Right lobe of liver (tissue), 6 donors: ENCODE data around the gene NLN. TPM values are rescaled to one million over a fixed set of nuclear protein-coding genes. Genes with fewer than 3 reads are reported as not detected.

Experiments used
- ATAC-seq, 4 donors: fragments of 200-7000 bp; cut with Tn5 transposase; one replicate each; pipeline ENCODE4 v1.9.1; 2020; ENCODE audit warnings: mild to moderate bottlenecking in 4 of 4, moderate library complexity in 4 of 4
- DNase-seq, 3 donors: peaks; one replicate each; pipeline ENCODE4 v3.0.0-alpha.2; 2020
- H3K27ac ChIP-seq, 3 donors: fragments of 200-600 bp; one replicate each; pipeline ENCODE4 v1.8.0; 2022
- H3K27me3 ChIP-seq, 2 donors: fragments of 200-600 bp; one replicate each; pipeline ENCODE4 v1.8.0; 2022
- H3K36me3 ChIP-seq, 4 donors: fragments of 200-600 bp; sonication (generic) in 1 of 4; one replicate each; pipeline versions ENCODE4 v1.5.1 to v1.8.0; 2017 to 2022; ENCODE audit warnings: control low read depth in 1 of 4
- H3K4me1 ChIP-seq, 4 donors: fragments of 200-600 bp; sonication (generic) in 1 of 4; one replicate each; pipeline versions ENCODE4 v1.5.1 to v1.8.0; 2017 to 2022; ENCODE audit warnings: control low read depth in 1 of 4
- H3K4me3 ChIP-seq, 3 donors: fragments of 200-600 bp; one replicate each; pipeline ENCODE4 v1.8.0; 2022
- H3K9me3 ChIP-seq, 4 donors: fragments of 200-600 bp; sonication (generic) in 1 of 4; one replicate each; pipeline versions ENCODE4 v1.5.1 to v1.8.0; 2017 to 2022; ENCODE audit warnings: control low read depth in 1 of 4
- CTCF ChIP-seq, 4 donors: fragments of 200-600 bp in 3 of 4; fragments of 450-650 bp in 1 of 4; IDR thresholded peaks; one replicate each; pipeline versions ENCODE4 v1.5.1 to v1.8.0; 2016 to 2022; ENCODE audit warnings: antibody characterized with exemption in 4 of 4, mild to moderate bottlenecking in 2 of 4
- POLR2A ChIP-seq: fragments of 450-650 bp; IDR thresholded peaks from one replicate; pipeline ENCODE4 v1.6.1; 2017; ENCODE audit warnings: antibody characterized with exemption, mild to moderate bottlenecking
- WGBS: methylation state at CpG from one replicate; pipeline ENCODE4 v1.1.6; 2018; ENCODE audit warnings: low coverage, low lambda C conversion rate; ENCODE audit not compliant: insufficient coverage; ENCODE audit errors: missing lambda C conversion rate; 5-methylcytosine and 5-hydroxymethylcytosine counted together
- intact Hi-C, 2 donors: fragments of 100-400 bp; cut with DNase I; formaldehyde crosslinking; loops; one replicate each; pipeline versions ENCODE4 v1.11.2 to v1.14.1; 2022
- total RNA-seq, 6 experiments: library from RNA; depleted of rRNA in 2 of 6; stranded (reverse); fragments of >200 nt in 2 of 6; fragmentation: NEBNext Ultra II Directional in 3 of 6; extraction: Animal tissue kit (Norgen Biotek cat#: 25700) in 3 of 6; gene quantifications; one replicate each; pipeline versions ENCODE4 v1.1.0 to v1.2.4, GENCODE V29; 2016 to 2023
- donor health status: DM: no; HTN: yes; CAD: no.
- donor health status: DM: no; HTN: no; CAD: no.
- donor health status: DM: no; HTN: no; CAD: no.
- donor health status: DM: no; HTN: yes; CAD: no.
- donor health status: DM: no; HTN: yes; CAD: no.

The NLN gene
- total RNA-seq, 6 experiments from 2014 or later: 28.3 to 68.2 (median 36.7) TPM

GRCh38 chr5:65758546-65759144, 36.6 kb downstream of the NLN start:
- H3K4me1 ChIP-seq: peaks cover 0 to 10% (median 3%) of the 10 kb centered on the region in 4 donors

GRCh38 chr5:65760504-65761275, 38.7 kb downstream of the NLN start:
- Histone ChIP-seq H3K4me1 (peaks cover 0 to 10% (median 3%) of the 10 kb centered on the region in 4 donors), H3K27ac (peak overlapping the region in 1 of 3 donors; percentile 33), H3K27me3 (no peaks in the 10 kb centered on the region), H3K4me3 (no peak overlapping the region), H3K36me3 (peaks cover 0 to 4% (median 2%) of the 10 kb centered on the region in 4 donors), H3K9me3 (no peaks in the 10 kb centered on the region)
- ATAC-seq (peak; percentile 97 to 100 (median 99)), DNase-seq (peak; percentile 32 to 56 (median 56))
- intact Hi-C loops: no loop called here
- no peak for TF ChIP-seq POLR2A
- peak; percentile 35 to 43 (median 38) for TF ChIP-seq CTCF (IDR thresholded peaks at IDR 0.05)
- WGBS: 6% methylated on average over 1 of the region's 2 CpGs

More at GRCh38 chr5:65758546-65759144, 36.6 kb downstream of the NLN start:
- no peaks in the 10 kb centered on the region for H3K9me3 ChIP-seq
- DNase-seq: no peak
- 86% methylated on average over 4 of the region's 4 CpGs for WGBS
- TF ChIP-seq POLR2A (no peak), CTCF (IDR thresholded peaks at IDR 0.05) (no peak)
- intact Hi-C loops: no loop called here
- no peak overlapping the region for H3K27ac ChIP-seq
- no peak overlapping the region for H3K4me3 ChIP-seq
- no peak for ATAC-seq
- peaks cover 0 to 4% (median 2%) of the 10 kb centered on the region in 4 donors for H3K36me3 ChIP-seq
- H3K27me3 ChIP-seq: no peaks in the 10 kb centered on the region

GRCh38 chr5:65762234-65762633, 40.2 kb downstream of the NLN start:
- Histone ChIP-seq H3K9me3 (no peaks in the 10 kb centered on the region), H3K4me3 (no peak overlapping the region), H3K27ac (no peak overlapping the region), H3K36me3 (peaks cover 0 to 4% (median 2%) of the 10 kb centered on the region in 4 donors), H3K27me3 (no peaks in the 10 kb centered on the region), H3K4me1 (peaks cover 0 to 10% (median 3%) of the 10 kb centered on the region in 4 donors)
- 100% methylated on average over 1 of the region's 1 CpG for WGBS
- TF ChIP-seq POLR2A (no peak), CTCF (IDR thresholded peaks at IDR 0.05) (no peak)
- intact Hi-C loops: no loop called here
- DNase-seq: no peak
- no peak for ATAC-seq

GRCh38 chr5:65765582-65765981, 43.6 kb downstream of the NLN start:
- H3K9me3 ChIP-seq: no peaks in the 10 kb centered on the region
- H3K4me3 ChIP-seq: no peak overlapping the region
- no peaks in the 10 kb centered on the region for H3K36me3 ChIP-seq
- TF ChIP-seq POLR2A (no peak), CTCF (IDR thresholded peaks at IDR 0.05) (no peak)
- H3K27ac ChIP-seq: no peak overlapping the region
- no peaks in the 10 kb centered on the region for H3K27me3 ChIP-seq
- WGBS: 80% methylated on average over 1 of the region's 1 CpG
- intact Hi-C loops: no loop called here
- ATAC-seq (no peak), DNase-seq (no peak)
- peaks cover 0 to 13% (median 5%) of the 10 kb centered on the region in 4 donors for H3K4me1 ChIP-seq
